ENCODE results near the gene GFOD2.

The GFOD2 gene

DNA sequence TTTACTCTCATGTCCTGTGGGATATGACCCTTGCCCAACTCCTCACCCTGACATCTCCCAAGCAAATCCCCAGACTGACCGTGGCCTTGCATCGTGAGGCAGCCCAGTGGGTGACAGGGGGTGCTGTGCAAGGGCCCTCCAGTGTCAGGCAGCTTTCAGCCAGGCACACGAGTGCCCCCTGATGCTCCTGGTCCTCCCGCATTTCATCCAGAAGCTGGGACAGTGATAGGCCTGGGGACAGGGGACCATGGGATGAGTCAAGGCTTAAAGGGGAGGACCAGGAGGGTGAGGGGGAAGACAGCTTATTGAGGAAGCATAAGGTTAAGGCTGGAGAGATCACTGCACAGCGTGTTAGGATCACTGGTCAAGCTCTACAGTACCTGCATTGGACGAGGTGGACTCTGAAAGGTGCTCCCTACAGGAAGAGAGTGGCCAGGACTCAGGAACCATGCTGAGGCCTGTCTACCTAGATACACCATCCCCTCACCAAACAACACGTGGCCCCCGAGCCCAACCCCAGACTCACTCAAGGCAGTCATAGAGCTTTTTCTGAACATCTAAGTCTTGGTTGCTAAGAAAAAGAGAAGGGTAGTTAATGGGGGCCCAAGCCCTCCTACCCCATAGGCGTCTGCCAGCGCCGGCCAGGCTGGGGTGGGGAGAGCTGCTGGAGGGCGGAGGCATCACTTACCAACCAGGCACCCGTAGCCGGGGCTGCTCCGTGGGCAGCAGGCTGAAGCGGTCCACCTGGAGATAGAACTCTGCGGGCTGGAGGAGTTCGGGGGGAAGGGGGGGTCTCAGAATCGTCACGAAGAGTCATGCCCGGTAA is 60.1 kb downstream of the GFOD2 start:
- no peak for DNase-seq (ENCODE audit: low read depth in 2 of 2)

- no peak for DNase-seq (ENCODE audit: low read depth in 2 of 2)
Measured at GRCh38 chr16:67657751-67658518, 61.2 kb downstream of the GFOD2 start.

DNA sequence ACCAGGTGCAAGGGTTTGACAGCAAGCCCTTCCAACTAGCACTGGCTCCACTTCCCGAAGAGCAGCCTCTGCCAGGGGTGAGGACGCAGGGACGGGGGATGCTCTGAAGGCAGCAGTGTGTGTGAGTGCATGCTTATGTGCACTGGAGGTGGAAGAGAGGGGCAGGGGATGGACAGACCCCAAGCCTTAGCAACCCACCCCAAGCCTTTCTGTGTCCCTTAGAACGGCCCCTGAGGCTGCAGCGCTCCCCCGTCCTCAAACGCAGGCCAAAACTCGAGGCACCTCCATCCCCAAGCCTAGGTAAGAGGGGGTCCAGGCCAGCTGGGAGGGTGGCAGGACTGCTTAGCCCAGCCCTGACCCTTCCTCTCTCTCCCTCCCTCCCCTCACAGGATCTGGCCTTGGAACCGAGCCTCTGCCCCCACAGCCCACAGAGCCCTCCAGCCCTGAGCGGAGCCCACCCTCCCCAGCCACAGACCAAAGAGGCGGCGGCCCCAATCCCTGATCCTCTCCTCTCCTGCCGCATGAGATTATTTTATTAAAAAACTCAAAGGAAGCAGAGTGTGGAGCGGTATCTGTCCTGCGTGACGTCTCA is 62.0 kb downstream of the GFOD2 start:
- DNase-seq (ENCODE audit: low read depth in 2 of 2) = no peak

GRCh38 chr16:67656344-67657016 is 62.6 kb downstream of the GFOD2 start:
- no peak for DNase-seq (ENCODE audit: low read depth in 2 of 2)

GRCh38 chr16:67655363-67655762 is 63.8 kb downstream of the GFOD2 start:
- no peak for DNase-seq (ENCODE audit: low read depth in 2 of 2)

DNA sequence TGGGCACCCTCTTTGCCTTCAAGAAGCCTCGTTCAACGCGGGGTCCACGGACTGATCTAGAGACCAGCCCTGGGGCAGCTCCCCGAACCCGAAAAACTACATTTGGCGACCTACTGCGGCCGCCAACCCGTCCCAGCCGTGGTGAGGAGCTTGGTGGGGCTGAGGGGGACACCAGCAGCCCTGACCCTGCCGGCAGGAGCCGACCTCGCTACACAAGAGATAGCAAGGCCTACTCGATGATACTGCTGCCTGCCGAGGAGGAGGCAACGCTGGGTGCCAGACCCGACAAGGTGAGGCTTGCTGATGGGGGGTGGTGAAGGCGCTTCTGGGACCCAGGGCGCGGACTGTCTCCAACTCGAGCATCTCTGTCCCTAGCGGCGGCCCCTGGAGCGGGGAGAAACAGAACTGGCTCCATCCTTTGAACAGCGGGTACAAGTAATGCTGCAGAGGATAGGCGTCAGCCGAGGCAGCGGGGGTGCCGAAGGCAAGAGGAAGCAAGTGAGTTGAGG is 64.7 kb downstream of the GFOD2 start:
- no peak for DNase-seq (ENCODE audit: low read depth in 2 of 2)

DNA sequence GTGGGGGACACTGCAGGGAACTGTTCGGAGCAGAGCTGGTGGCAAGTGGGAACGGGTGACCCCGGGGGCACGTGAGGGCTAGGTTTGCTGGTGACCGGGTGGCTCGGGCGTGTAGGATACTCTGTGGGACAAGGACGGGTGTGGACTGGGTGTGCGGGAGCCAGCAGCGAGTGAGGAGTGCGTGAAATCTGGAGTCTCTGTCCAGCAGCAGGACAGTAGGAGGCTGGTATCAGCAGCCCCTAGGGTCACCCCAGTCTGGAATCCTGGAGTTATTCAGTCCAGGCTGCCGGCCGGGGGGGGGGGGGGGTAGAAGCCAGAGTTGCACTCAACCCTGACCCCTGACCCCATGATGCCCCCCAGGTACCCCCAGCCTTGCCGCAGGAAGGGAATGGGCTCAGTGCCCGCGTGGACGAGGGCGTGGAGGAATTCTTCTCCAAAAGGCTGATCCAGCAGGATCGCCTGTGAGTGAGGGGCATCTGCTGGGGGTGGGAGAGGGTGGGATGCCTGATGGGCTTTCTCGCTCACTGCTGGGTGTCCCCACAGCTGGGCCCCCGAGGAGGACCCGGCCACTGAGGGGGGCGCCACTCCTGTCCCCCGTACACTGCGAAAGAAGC is 65.2 kb downstream of the GFOD2 start:
- DNase-seq (ENCODE audit: low read depth in 2 of 2) = no peak

- no peak for DNase-seq (ENCODE audit: low read depth in 2 of 2)
Measured at GRCh38 chr16:67653128-67653788, 65.9 kb downstream of the GFOD2 start.

DNA sequence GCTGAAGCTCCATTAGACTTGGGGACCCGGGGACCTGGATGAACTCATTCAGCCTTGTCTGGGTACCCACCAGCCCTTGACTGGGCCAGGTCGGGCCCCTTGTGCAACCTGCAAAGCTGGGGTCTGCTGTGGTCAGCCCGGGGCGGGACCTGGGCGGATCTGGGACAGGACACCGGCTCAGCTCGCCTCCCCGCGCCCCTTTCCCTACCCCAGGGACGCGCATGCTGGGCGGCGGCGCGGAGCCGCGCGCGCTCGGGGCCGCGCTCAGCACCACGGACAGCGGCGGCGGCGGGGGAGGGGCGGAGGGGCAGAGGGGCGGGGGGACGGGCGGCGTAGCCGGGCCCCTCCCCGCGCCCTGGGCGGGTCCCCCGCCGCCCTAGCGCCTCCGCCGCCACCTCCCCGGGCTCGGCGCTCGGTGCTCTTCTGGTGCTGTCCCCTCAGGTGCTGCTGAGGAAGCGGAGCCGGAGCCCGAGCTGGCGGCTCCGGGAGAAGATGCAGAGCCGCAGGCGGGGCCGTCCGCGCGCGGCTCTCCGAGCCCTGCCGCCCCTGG is 66.5 kb downstream of the GFOD2 start:
- DNase-seq (ENCODE audit: low read depth in 2 of 2) = no peak

DNA sequence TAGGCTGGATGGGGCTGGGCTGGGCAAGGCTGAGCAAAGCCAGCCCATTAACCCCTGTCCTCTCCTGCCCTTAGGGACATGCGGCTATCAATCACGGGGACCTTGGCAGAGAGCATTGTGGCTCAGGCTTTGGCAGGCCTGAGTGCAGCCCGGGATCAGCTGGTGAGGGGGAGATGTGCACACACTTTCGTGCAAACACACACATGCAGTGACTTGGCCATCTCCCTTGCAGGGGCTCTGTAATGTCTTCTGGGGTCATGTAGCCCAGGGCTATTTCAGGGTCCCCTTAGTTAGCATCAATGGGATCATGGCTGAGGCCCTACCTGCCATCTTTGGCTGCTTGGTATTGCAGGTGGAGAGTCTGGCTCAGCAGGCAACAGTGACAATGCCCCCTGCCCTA is 67.3 kb downstream of the GFOD2 start:
- no peak for DNase-seq (ENCODE audit: low read depth in 2 of 2)

DNA sequence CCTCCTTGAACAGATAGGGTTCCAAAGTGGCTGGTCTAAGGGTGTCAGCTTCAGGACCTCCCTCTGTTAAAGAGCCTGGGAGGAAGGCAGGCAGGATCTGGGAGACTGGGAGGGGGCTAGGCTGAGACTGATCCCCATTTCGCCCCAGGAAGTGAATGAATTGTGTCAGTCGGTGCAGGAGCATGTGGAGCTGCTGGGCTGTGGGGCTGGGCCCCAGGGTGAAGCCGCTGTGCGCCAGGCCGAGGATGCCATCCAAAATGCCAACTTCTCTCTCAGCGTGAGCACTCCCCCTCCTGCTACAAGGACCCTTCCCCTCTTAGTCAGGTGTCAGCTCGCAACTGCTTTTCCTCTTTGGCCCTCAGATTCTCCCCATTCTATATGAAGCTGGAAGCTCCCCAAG is 68.1 kb downstream of the GFOD2 start:
- no peak for DNase-seq (ENCODE audit: low read depth in 2 of 2)

DNA sequence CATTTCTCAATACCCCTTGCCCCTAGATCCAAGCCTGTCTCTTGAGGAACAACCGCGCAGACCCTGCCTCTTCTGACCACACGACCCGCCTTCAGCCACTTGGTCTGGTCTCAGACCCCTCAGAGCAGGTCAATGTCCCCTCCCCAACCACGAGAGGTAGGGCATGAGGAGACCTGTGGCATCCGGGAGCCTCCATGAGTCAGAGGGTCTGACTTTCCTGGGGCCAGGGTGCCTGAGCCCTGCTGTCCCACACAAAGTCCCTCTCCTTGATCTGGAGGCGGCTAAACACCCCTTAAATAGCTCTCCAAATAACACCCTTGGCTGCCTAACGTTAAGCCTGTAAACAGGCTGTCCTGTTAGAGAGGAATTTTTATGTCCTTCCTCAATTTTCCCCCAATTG is 69.1 kb downstream of the GFOD2 start:
- no peak for DNase-seq (ENCODE audit: low read depth in 2 of 2)

DNA sequence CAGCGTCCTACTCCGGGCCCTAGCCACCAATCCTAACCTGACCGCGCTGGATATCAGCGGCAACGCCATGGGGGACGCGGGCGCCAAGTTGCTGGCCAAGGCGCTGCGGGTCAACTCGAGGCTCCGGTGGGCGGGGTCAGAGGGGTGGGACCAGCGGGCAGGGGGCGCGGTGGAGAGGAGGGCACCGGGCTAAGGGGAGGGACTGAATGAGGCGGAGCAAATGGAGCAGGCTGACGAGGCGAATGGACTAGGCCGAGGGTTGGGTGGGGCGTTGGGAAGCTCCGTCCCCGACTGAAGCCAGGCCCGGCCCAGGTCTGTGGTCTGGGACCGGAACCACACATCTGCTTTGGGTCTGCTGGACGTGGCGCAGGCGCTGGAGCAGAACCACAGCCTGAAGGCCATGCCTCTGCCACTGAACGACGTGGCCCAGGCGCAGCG is 69.6 kb downstream of the GFOD2 start:
- no peak for DNase-seq (ENCODE audit: low read depth in 2 of 2)

DNA sequence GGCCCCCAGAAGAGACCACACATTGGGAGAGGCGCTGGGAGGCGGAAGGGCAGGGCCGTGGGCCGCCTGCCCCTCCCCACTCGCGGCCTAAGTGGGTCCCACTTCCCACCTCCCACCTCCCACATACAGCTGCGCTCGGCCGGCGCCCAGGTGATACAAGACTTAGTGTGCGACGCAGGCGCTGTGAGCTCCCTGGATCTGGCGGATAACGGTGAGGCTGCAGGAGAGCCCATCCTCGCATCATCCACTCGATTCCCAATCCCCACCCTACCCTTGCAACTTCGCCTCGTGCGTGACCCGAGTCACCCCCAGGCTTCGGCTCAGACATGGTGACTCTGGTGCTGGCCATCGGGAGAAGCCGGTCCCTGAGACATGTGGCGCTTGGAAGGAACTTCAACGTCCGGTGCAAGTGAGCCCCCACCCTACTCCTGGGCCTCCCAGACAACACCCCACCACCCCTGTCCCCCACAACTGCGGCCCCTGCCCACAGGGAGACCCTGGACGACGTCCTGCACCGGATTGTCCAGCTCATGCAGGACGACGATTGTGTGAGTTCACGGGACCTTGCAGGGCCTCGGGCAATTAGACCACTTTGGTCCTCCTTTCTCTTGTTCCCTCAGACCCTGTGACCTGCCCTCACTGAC is 70.2 kb downstream of the GFOD2 start:
- no peak for DNase-seq (ENCODE audit: low read depth in 2 of 2)

DNA sequence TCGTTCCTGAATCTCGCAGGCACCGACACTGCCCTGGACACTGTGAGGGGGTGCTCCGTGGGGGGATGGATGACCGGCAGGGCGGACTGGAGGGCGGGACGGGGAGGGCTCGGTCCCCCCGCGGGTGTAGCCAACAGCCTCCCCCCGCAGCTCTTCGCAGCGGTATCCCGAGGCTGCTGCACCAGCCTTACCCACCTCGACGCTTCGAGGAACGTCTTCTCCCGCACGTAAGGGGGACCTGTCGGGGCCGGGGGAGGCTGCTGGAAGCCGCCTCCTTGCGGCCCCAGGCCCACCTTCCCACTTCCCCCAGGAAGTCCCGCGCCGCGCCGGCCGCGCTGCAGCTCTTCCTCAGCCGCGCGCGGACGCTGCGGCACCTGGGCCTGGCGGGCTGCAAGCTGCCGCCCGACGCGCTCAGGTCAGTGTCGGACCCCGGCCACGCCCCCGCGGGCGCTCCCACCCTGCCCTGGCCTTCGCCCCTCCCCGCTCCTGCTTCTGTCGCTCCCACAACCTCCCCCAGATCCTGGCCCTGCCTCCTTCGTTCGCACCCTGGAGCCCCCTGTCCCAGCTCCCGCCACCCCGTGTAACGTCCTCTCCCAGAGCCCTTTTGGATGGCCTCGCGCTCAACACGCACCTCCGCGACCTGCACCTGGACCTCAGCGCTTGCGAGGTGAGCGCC is 70.9 kb downstream of the GFOD2 start:
- no peak for DNase-seq (ENCODE audit: low read depth in 2 of 2)

- DNase-seq (ENCODE audit: low read depth in 2 of 2) = no peak
Measured at GRCh38 chr16:67647681-67648080, 71.4 kb downstream of the GFOD2 start.

- DNase-seq (ENCODE audit: low read depth in 2 of 2) = no peak
Measured at GRCh38 chr16:67647111-67647651, 71.9 kb downstream of the GFOD2 start.

- no peak for DNase-seq (ENCODE audit: low read depth in 2 of 2)
Measured at GRCh38 chr16:67645397-67646121, 73.6 kb downstream of the GFOD2 start.

DNA sequence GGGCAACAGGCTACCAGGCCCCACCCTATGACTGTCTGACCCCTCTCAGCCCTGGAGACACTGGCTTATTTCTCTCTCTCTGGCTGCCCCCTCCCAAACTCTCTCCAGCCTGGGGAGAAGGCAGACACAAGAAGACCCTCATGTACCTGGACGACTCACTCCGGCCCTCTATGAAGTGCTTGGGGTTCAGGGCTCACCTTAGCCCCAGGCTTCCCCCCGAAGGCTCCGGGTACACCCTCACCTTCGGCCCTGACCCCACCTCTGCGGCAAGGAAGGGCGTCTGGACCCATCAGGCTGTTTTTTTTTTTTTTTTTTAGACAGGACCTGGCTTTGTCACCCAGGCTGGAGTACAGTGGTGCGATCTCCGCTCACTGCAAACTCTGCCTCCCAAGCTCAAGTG is 75.1 kb downstream of the GFOD2 start:
- DNase-seq (ENCODE audit: low read depth in 2 of 2) = no peak

All from stimulated activated CD8-positive, alpha-beta memory T cell treated with anti-CD3 and anti-CD28 coated beads, Interleukin-2, amount 100 ng/mL, for 48 hours (primary cell).